NCI-H146 treated with DMSO at 0.1 percent for 48 hours (cell line): Measurements from ENCODE around the gene AQP7.
"Not testable (repeated sequence)": the region's sequence is repeated elsewhere in the genome, so short reads cannot be mapped to it uniquely, and the experiment has no call there.

Source experiments
- DNase-seq: peaks from one replicate; lab custom pipeline; 2025; ENCODE audit not compliant: unreplicated experiment; lab: John Stamatoyannopoulos, UW

The AQP7 gene

DNA sequence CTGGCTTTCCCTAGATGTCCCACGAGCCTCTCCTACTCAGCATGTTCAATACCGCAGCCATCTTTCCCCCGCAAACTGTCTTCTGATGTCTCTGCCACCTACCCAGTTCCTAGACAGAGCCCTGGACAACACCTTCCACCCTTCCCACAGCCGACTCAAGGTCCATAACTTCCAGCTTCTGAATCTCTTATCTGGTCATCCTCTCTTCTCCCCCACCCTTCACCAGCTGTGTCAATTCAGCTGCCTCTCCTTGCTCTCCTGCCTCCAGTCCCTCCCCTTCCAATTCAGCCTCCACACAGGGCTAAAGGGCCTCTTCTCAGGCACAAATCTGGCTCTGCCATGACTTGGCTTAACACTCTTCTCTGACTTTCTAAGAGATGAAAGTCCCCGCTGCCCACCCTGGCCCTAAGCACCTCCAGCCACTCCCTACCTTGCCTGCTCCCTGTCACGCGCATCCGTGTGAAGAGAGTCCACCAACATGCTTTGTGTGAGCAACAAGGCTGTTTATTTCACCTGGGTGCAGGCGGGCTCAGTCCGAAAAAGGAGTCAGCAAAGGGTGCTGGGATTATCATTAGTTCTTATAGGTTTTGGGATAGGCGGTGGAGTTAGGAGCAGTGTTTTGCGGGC lies 25.2 kb downstream of the AQP7 start:
- no peak for DNase-seq

DNA sequence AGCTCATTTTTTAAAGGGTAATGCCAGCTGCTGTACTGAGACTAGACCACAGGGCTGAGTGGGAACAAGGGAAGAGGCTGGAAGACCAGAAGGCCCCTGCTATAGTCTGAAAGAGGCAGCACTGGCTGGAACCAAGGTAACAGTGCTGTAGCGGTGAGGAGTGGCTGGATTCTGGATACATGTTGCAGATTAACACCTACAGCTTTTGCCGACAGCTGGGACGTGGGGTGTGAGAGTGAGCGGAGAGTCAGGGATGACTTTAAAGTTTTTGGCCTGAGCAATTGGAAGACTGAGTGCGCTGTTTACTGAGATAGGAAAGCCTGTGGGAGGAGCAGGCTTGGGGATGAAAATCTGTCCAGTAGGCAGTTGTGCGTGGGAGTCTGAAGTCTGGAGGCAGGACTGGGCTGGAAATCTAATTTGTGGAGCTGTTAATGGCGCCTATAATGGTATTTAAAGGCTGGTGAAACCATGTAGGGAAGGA lies 26.5 kb downstream of the AQP7 start:
- DNase-seq: no peak

DNA sequence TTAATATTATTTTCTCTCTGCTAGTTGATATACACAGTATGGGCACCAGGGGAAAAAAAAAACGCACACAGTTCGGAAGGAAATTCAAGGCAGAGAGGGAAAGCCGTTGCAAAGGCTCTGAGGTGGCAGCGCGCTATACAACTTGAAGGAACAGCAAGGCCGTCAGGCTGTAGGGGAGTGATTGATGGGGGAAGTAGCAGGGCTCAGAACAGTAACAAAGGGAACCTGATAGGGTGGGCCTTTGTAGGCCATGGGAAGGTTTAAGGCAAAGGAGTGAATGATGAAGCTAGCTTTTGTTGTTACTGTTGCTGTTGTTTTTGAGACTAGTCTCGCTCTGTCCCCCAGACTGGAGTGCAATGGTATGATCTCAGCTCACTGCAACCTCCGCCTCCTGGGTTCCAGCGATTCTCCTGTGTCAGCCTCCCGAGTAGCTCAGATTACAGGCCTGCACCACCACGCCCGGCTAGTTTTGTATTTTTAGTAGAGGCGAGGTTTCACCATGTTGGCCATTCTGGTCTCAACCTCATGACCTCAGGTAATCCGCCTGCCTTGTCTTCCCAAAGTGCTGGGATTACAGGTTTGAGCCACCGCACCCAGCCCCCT lies 27.0 kb downstream of the AQP7 start:
- DNase-seq: no peak

DNA sequence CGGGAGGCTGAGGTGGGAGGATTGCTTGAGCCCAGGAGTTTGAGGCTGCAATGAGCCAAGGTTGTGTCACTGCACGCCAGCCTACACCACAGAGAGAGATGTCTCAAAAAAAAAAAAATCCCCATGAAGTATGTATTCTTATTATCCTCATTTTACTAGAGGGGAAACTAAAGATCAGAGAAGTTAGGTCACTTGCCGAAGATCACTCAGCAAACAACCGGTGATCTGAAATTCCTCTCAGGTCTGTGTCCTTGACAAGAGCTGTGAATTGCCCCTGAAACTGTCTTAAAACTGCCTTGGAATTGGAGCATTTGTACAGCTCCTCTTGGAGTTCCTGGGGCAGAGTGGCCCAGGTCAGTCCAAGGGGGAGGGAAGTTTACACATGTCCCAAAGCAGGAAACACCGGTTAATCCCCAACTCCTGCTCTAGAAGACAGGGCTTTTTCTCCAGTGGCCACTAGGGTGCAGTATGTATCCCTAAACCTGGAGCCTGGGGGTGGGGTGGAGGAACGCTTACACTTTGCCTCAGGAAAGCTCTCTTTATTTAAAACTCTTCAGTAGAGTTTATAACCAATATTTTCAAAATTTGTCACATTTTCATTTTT lies 27.6 kb downstream of the AQP7 start:
- DNase-seq: peak; percentile 54

DNA sequence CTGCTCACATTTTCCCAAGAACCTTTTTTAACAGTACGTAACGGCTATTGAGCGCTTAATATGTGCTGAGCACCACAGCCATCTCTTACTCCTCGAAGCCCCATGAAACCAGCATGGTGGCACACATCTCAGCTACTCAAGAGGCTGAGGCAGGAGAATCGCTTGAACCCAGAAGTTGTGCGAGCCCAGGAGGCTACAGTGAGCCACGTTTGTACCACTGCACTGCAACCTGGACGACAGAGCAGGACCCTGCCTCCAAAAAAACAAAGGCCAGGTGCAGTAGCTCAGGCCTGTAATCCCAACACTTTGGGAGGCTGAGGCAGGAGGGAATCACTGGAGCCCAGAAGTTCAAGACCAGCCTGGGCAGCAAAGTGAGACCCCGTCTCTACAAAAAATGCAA lies 28.2 kb downstream of the AQP7 start:
- no peak for DNase-seq

DNA sequence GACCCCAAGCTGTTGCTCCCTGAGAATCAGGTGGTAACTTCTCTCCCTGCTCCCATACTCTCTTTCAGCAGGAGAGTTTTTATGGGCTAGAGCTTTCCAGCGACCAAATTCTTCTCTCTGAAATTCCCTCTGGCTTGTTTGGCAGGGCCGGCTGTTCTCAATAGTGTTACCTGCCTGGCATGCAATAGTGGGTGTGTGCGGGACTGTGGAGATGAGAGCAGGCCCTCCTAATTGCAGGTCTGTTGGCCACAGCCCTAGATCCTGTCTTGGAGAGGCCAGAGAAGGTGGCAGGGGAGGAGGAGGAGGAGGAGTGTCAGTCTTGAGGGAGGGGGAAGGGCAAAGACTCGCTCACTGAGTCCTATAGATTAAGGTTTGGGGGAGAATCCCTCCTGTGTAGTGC lies 29.5 kb downstream of the AQP7 start:
- no peak for DNase-seq

DNA sequence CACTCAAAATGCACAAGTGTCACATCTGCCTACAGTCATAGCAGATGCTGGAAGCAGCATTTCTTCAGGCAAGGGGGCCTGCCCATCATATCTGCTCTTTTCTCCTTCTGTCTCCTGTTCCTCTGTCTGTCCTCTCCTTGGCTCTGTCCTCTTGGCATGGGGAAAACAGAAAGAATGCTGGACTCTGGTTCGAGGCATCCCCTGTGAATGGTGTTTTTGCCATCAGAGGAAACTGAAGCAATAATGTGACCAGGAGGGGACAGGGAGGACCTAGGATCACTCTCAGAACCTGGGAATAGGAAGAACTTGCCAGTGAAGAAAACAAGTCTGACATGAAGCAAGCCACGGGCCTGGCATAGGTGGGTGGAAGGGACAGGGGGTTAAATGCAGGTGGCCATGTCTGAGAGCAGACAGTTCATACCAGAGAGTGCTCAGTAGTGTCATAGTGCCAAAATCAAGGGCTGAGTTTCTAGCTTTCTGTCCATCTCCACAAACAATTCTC lies 35.3 kb downstream of the AQP7 start:
- no peak for DNase-seq

DNA sequence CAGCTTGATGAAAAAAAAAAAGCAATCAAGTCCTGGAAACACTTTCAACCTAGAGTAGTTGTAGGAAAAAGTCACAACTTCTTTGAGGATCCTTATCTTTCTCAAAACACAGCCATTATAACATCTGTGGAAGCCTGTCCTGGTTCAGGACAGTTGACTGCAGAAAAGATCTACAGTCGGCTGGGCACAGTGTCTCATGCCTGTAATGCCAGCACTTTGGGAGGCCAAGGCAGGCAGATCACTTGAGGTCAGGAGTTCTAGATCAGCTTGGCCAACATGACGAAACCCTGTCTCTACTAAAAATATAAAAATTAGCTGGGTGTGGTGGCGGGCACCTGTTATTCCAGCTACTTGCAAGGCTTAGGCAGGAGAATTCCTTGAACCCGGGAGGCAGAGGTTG lies 37.6 kb downstream of the AQP7 start:
- not testable (repeated sequence) for DNase-seq

DNA sequence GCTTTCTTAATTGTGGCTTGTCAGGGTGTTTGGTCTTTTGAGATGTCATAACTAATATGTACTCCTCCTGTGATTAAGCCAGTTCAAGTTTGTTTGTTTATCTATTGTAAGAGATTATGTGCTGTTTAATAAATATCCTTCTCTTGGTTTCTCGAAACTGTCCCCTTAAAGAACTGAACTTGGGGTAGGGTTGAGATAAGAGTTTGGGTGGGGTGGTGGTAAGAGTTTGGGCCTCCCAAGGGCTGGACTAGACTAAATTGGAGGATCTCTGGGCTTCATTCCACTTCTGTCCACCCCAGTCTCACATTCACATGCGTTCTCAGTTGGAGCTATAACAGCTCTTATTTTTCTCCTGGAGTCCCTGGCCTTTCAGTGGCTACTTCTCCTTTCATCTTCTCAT lies 38.2 kb downstream of the AQP7 start:
- DNase-seq: no peak

DNA sequence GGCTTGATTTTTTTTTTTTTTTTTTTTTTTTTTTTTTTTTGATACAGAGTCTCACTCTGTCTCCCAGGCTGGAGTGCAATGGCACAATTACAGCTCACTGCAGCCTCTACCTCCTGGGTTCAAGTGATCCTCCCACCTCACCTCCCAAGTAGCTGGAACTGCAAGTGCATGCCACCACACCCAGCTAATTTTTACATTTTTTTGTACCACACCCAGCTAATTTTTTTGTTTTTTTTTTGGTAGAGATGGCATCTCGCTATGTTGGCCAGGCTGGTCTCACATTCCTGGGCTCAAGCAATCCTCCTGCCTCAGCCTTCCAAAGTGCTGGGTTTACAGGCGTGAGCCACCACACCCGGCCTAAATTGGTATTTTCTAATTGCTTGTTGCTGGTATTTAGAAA lies 43.7 kb downstream of the AQP7 start:
- DNase-seq: not testable (repeated sequence)

DNA sequence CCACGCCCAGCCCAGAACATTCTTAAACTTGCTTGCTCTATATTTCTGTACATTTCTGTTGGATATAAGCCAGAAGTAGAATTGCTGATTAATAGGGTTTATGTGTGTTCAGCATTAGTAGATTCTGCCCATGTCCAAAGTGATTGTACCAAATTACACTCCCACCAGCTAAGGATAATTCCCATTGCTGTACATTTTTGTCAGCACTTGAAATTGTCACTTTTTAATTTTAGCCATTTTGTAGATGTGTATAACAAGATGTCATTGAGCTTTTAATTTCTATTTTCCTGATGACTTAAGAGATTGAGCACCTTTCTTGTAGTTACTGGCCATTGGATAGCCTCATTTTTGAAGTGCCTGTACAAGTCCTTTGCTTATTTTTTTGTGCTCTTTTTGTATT lies 46.4 kb downstream of the AQP7 start:
- no peak for DNase-seq

DNA sequence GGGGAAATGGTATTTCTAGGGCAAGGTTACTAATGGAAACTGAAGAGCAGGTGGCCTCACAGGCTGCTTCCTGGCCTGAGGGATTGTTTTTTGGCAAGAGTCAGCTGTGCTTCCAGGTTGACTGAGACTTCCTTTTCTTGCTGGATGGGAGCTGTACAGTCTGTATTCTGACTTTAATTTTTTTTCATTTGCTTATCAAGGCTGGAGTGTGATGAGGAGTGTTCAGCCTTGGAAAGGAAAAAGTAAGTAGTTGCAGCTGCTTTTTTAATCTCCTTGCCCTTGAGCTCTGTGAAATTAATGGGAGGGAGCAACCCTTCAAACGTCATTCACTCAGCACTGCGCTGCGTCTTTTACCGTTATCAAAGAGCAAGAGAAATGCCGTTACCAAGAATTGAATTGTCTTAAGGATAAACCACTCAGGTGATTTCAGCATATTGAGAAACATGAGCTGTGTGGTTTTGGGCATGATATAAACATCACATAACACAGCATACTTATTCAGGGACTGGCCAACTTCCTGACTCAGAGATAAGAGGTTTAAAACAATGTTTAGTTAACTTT lies 47.6 kb downstream of the AQP7 start:
- no peak for DNase-seq

DNA sequence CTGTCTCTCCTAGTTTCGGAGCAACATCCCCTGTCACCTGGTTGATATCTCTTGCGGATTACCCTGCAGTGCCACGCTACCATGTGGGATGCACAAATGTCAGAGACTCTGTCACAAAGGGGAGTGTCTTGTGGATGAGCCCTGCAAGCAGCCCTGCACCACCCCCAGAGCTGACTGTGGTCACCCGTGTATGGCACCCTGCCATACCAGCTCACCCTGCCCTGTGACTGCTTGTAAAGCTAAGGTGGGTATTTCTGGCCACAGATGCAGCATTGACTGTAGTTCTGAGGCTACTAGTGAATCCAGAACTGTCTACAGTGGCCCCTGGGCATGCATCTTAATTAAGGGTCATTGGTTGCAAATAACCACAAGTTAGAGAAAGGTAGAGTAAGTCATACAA lies 50.8 kb downstream of the AQP7 start:
- no peak for DNase-seq

DNA sequence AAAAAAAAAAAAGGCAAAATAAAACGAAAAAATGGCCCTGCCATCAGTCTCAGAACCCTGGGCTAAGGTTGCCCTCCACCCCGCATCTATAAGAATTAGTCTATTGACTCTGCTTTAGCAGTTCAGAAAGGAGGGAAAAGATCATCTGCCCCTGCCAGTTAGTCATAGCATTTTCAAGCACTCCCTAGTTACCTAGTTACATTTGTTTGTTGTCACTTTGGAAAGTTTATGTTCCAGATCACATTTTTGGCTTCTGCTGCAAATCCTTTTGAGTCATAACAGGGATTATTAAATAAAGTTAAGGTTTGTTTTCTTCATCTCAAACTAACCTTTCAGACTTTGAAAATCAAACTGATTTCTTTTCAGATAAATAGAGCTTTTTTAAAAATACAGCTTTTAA lies 52.1 kb downstream of the AQP7 start:
- DNase-seq: no peak

DNA sequence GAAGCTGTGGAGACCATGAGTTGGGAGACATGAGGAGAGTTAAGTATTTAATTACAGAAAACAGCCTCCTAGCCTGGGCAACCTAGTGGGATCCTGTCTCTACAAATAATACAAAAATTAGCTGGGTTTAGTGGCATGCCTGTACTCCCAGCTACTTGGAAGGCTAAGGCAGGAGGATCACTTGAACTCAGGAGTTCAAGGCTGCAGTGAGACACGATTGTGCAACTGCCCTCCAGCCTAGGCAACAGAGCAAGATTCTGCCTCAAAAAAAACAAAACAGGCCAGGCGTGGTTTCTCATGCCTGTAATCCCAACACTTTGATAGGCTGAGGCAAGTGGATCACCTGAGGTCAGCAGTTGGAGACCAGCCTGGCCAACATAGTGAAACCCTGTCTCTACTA lies 52.6 kb downstream of the AQP7 start:
- DNase-seq: no peak

DNA sequence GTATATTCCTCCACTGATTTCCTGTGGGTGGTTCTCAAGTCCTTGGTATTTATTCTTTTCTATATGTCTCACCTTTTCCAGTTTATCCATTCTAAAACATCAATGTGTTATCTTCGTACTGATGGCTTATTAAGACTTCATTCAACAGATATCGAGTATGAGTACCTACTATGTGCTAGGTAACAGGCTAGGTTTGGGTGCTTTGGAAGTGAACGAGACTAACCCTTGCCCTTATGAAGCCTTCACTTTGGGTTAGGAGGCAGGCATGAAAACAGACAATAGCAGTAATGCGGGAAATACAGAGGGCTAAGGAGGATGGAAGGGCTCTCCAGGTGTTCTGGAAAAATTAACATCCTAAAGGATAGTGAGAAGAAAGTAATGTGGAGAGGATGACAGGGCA lies 53.4 kb downstream of the AQP7 start:
- no peak for DNase-seq

DNA sequence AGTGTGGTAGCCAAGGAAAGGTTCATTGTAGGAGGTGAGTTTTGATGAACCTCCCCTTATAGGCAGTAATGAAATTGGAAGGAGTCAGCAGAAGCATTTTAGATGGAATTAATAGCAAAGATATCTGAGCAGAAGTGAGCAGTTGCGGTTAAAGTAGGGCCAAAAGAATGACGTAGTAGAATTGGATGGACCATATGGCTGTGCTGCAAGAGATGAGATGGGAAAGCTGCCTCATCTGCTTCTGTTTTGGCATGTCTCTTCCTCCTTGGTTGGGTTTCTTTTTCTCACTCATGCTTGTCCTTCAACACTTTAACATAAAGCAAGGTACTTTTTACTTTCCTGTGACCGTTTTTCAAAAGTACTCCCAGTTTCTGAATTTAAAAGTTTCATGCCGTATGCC lies 55.8 kb downstream of the AQP7 start:
- no peak for DNase-seq

DNA sequence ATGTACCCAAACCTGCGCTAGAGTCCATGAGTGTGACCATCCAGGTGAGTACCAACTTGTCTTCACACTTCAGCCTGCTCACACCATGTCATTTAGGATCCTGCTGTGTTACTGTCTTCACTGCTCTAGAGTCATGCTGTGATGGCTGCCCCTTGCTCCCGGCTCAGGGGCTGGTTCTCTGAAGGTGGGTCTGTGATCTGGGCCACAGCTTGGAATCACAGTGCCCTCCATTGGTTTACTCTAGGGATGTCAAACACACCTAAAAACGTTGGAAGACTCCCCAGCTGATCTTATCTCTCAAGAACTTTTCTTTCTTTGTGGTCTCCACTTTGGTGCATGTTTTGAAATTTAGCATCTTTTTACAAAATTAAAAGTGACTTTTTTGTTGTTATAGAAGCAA lies 58.2 kb downstream of the AQP7 start:
- no peak for DNase-seq

DNA sequence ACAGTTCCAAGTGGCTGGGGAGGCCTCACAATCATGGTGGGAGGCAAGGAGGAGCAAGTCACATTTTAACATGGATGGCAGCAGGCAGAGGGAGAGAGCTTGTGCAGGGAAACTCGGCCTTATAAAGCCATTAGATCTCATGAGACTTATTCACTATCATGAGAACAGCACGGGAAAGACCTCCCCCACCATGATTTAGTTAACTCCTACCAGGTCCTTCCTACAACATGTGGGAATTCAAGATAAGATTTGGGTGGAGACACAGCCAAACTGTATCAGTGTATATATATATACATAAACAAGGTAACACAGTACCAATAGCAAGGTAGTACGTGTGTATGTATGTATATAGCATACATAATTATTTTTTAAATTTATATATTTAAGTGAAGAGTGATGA lies 61.2 kb downstream of the AQP7 start:
- no peak for DNase-seq

DNA sequence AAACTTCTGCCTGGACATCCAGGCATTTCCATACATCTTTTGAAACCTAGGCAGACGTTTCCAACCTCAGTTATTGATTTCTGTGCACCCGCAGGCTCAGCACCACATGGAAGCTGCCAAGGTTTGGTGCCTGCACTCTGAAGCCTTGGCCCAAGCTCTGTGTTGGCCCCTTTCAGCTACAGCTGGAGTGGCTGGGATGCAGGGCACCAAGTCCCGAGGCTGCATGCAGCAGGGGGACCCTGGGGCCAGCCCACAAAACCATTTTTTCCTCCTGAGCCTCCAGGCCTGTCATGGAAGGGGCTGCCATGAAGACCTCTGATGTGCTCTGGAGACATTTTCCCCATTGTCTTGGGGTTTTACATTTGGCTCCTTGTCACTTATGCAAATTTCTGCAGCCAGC lies 62.2 kb downstream of the AQP7 start:
- DNase-seq: no peak
